HK-2 (cell line): ENCODE measurements around the gene KCNH8.

Experiments
- DNase-seq: peaks from one replicate; pipeline ENCODE4 v3.0.0-alpha.2; 2018; ENCODE audit not compliant: unreplicated experiment

KCNH8 gene

DNA sequence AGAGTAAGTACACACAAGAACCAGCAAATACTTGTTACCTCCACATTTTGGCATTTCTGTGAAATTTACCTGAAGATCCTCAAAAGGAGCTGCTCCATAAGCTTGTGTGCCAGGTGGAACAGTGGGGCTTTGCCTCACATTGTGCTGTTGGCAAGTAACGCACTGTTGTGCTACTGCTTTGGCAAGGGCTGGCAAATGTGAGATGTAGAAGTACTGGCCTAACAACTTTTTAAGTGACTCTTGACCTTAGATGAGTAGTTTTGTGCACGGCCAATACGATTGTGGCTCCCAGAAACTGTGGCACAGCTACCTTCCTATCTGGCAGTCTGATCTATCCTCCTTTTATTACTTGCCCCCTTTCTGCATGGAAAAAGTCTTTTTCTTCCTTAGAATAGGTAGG is 337.0 kb downstream of the KCNH8 start:
- no peak for DNase-seq

DNA sequence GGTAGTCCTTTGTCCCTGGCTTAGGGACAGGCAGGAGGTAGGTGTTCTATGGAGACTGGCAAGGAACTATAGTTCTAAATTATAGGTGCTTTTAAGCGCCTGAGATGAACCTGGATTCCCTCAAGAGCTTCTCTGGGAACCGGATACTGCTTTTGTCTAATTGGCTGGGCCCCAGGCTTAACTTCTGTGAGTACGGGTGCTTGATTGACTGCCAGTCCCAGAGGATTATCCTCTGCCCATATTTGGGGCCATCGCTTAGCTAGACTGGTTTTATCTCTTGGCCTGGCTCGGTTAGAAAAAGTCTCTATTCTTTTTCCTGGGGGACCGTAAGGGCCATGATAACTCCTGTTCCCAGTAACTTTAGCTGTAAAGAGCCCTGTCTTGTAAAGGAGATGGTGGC is 339.1 kb downstream of the KCNH8 start:
- DNase-seq = no peak

DNA sequence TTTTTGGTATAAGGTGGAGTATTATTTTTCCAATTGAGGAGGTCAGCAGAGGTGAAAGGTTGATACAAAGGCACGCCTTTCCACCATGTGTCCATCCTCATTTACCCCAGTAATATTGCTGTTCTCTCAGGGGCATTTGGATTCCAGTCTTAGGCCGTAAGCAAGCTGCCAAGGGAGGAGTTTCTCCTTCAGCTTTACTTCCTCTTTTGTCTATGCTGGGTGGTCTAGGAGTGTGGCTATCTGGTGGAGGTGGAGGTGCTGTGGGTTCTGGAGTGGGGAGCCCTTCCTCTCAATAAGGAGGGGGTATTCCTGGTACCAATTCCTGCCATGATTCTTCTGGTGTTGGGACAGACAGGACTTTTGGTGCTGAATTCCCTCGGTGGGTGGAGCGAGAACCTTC is 340.6 kb downstream of the KCNH8 start:
- DNase-seq = no peak

DNA sequence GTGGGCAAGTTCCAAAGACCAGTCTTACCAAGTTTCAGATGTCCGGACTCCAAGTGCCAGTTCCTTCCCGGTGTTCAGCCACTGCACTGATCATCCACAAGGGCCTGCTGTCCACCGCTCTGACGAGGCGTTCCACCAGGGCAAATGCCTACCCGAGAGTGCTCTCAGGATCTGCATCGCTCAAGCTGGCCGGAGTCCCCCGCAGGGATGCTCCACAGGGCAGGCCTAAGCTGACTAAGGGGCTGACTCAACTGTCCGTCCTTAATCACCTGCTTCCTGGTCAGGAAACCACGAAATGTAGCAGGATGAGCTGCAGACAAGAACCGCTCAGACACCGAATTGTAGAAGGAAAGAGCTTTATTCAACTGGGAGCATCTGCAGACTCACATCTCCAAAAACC is 341.6 kb downstream of the KCNH8 start:
- no peak for DNase-seq

DNA sequence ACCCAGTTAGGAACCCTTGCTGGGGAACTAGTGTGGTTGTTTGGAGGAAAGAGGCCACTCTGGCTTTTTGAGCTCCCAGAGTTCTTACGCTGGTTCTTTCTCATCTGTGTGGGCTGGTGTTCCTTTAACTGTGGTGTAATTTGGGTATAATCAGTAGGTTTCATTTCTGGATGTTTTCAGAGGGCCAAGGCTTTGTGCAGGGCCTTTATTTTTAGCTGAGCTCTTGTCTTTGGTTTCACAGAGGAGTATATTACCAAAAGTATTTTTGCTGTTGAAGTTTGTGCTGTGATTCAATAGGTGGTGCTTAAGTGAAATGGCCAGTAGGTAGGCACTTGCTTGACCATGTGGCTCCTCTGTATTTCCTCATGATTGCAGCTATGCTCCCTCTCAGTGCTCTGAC is 357.9 kb downstream of the KCNH8 start:
- no peak for DNase-seq

DNA sequence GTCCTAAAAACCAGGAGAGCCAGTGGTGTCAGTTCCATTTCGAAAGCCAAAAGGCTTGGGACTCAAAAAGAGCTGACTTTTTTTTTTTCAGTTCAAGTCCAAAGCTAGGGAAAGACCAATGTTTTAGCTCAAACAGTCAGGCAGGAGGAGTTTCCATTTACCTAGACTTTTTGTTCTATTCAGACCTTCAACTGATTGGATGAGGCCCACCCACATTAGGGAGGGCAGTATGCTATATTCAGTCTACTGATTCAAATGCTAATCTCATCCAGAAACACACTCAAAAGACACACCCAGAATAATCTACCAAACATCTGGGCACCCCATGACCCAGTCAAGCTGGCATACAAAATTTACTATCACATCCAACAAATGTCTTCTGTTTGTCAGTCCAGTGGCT is 374.0 kb downstream of the KCNH8 start:
- no peak for DNase-seq

DNA sequence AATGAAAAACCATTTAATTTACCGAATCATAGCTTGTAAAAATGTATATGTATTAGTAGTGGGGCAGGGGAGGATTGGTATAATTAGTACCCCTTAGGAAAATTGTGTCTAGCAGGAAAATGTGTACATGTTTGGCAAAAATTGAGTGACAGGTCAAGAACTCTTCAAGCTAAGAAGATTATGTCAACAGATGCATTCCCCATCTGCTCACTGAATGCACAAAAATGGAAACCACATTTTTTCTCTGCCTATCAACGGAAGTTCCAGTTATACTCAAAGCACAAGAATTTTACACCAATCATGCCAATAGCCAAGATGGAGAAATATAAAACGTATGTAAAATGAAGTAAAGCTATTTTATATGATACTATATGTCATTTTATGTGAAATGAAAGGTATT is 377.8 kb downstream of the KCNH8 start:
- DNase-seq = no peak

DNA sequence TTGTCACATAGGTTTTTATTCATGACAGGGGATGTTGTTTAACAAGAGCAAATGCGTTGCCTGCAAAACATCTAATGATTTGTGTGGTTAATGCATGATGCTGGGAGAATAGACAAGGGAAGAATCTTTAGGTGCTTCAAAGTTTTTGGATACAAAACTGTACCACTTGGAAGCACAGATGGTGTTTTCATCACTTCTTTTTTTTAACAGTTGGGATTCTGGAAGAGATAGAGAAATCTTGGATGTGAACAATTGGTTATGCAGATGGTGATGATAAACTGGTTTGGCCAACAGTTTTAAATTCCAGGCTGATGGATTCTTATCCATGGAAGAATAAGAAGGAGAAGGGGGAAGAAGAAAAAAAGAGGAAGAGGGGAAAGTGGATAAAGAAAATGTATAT is 379.4 kb downstream of the KCNH8 start:
- DNase-seq = no peak

DNA sequence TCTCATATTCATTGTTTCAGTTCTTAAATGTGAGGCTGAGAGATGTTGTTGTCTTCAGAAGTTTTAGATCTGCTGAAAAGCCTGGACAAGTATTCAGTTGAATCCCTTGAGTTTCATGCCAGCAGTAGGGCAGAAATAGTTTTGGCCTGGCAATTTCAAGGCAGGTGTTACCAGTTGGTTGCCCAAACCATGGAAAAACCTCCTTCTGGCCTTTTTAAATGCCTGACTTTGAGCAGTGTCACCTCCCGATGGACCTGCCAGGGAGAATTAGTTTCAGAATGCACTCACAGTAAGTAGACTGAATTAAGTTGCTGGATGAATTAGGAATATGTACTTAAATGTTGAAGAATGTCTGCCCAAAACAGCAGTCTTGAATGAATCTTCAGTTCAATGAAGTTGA is 383.1 kb downstream of the KCNH8 start:
- no peak for DNase-seq

DNA sequence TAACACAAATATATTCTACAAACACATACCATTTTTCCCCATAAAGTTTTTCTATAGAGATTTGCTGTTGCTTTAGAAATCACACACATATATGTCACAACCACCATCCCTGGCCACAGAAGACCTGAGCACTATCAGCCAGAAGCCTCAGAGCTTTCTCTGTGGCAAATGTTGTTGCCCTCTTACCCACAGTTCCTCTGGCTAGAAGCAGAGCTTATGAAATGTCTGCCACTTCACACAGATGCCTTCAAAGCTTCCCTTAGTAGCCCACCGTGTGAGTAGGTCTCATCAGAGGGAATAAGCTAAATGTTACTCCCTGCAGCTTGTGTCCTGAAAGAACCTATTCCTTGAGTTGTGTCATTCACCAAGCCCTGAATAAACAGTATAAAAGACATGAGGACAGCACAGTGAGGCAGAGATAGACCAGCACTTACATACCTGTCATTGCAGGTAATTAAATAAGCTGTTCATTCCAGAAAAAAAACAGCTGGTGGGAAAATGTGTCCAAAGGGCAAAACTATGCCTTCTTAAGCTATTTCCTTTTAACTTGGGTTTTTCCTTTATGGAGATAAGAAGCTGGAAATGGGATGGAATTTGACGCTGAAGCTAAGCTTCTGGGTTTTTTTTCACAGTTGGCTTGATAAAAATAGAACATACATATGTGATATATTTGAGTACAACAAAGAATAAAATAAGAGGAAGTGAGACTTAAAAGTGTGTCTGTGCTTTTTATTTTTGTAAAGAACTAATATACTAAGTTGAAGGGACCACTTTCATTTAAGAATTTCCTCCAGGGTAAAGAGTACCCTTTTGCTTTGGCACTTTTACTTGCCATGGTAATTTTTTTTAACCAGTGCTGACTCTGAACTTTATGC is 391.4 kb downstream of the KCNH8 start:
- DNase-seq = no peak

DNA sequence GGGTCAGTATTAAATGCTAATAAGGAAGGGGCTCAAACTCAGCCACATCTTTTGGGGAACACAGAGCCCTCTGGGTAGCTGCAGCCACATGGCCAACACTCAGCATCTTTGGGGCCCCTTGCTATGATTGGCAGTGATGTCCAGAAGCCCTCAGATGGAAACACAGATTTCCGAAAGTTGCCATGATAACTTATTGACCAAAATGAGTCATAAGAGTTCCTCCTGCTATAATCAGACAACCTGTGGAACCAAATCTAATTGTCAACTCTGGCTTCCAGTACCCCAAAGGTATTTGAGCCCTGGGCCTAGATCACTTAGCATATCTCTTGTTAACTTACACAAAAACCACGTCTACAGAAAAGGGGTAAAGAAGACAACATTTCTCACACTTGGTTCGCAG is 392.2 kb downstream of the KCNH8 start:
- no peak for DNase-seq

DNA sequence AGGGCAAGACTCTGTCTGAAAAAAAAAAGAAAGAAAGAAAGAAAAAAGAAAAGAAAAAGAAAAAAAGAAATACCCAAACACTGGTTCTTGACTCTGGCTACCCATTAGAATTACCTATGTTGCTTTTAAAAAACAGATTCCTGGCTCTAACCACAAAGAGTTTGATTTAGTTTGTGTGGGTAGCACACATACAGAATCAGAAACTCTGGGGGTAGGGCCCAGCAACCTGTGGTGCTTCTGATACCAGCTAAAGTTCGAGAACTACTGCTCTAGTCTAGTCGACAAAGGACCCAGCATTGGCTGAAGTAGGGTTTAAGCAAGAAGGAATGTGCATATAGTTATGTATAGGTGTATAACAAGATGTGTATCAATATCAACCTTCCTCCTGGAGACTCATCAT is 393.0 kb downstream of the KCNH8 start:
- no peak for DNase-seq

DNA sequence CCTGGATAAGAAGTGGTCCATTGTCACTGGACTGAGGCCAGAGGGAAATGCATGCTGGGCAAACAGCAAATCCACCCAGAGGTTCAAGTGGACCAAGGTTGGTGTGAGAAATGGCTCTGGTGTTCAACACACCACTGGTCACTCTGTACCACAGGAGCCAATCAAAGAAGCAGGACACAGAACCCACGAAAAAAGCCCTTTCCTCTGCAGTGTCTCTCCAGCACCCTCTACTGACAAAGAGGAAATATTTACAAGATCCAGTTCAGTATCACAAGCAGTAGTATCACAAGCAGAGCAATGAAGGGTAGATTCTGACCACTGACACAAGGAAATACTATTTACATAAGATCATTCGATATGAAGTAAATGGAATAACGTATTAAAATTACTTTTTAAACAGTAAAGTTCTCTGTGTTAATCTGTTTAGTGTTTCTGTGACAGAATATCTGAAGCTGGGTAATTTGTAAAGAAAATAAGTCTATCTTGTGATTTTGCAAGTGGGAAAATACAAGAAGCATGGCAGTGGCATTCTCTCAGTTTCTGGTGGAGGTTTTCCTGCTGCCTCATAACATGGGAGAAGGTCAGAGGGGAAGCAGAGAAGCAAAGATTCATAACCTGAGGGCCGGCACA is 395.0 kb downstream of the KCNH8 start:
- peak; percentile 6 for DNase-seq

DNA sequence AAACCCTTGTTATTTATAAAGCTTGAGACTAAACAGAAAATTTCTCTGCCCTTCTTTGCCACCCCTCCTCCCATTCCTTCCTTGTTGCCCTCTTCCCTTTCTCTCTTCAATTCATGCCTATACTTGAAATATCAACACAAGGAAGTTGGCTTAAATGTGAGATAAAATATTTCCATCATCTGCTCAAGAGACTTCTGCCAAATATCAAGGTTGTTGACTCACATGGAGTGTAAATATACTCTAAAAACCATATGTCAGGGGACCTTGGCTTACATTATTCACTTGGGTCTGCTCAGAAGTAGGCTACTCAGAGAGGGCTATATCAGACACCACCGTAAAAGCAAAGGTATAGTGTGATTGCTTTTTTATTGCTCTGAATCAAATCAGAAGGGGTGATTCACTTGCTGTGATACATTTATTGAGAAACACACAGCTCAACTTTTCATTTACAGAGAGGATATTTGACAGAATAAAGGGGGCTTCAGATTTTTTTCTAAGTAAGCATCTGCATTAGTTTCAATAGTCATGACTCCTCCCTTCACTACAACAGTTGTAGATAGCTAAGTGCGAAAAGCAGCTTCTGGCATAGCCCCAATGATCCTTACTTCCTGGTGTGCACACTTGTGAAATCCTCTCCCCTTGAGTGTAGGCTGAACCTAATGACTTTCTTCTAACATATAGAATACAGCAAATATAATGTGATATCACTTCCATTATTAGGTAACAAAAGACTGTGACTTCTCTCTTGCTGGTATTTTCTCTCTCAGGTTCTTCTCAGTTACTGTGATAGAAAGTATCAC is 399.6 kb downstream of the KCNH8 start:
- no peak for DNase-seq

DNA sequence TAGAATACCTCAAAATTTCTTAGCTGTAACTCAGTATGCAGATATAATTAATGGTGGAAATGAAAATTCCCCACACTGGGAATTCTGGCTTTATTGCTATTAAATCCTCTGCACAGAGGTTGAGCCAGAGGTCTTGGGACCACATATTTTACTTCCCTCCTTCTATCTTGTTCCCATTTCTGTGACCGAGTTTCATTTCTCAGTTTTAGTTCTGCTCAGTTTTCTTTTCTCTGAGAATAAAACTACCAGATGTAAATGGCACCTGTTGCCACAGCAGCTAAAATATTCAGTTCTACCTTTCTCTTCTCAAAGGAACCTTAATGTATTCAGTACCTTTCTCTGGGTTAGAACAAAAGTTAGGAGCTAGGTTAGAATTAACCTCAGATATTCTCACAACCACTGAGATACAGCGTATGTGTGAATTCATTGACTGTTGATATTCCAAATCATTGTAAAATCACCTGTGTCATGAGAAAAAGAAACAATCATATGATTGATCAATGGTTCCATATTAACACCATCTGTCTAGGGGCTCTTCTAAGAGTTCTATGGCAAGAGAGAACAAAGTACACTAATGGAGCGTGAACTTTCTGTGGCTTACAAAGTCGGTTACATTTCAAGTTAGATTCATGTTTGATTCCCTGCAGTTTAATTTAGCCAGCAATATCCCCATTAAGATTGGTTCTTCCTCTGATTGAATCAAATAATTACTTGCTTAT is 411.6 kb downstream of the KCNH8 start:
- no peak for DNase-seq

DNA sequence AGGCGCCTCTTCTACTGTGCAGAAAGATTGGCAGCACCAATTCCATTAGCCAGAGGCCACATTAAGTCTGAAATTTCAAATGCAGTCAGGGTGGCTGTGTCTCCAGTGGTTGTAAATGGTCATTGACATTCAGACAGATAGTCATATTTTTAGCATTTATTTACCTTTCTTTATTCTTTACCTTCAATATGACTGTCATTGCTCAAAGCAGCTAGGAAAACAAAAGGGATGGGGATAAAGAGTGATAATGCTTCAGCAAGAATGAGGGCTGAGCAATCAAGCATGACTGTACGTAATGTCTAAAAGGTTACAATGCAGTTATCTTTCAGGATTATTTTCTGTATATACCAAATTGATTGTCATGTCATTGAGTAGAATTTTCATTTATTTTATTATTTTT is 425.3 kb downstream of the KCNH8 start:
- no peak for DNase-seq

DNA sequence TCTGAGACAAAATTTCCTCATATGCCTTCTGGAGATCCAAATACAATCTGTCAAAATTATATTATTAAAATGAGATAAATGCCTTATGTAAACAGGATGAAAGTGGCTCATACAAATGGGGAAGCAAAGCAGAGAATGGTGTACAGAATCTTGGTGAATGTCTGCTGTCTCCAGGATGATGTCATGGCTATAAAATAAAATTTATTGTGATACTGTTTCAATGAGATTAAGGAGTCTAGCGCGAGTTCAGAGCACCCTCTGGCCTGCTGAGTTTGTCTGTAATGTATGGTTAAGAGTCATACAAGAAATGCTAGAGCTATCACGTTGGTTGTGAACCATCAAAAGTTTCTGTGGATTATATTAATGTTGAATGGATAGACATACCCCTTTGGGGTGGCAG is 426.0 kb downstream of the KCNH8 start:
- DNase-seq = no peak

DNA sequence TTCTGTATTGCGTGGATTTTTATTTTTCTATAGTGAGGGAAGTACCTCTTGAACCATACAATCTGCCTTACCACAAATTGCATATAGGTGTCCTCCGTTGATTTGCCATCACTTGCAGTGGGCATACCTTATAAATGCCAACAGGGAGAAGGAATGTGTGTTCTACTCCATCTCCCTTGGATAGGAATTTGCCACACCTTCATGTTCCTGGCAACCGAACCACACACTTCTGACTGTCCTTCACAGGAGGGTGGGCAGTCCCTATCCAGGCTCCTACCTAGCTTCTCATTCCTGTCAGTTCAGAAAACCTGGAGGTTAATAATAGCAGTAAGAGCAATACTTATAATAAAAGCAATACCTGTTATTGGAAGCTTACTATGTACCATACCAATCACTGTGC is 428.0 kb downstream of the KCNH8 start:
- DNase-seq = no peak
